Measurements from ENCODE around the gene THSD7B. TPM values are rescaled to one million over a fixed set of nuclear protein-coding genes. Genes with fewer than 3 reads are reported as not detected.
"Not testable (repeated sequence)": the region's sequence is repeated elsewhere in the genome, so short reads cannot be mapped to it uniquely, and the experiment has no call there.

Gene THSD7B
- polyA plus RNA-seq, 1 donor, result 5.4 TPM

- peak; percentile 20 for DNase-seq
Measured at GRCh38 chr2:136932700-136933099, 167.4 kb downstream of the THSD7B start.

GRCh38 chr2:136935119-136935518 lies 169.8 kb downstream of the THSD7B start:
- DNase-seq, result no peak

- no peak for DNase-seq
Measured at GRCh38 chr2:136956050-136956449, 190.7 kb downstream of the THSD7B start.

- DNase-seq, result no peak
Measured at GRCh38 chr2:136957044-136957443, 191.7 kb downstream of the THSD7B start.

DNA sequence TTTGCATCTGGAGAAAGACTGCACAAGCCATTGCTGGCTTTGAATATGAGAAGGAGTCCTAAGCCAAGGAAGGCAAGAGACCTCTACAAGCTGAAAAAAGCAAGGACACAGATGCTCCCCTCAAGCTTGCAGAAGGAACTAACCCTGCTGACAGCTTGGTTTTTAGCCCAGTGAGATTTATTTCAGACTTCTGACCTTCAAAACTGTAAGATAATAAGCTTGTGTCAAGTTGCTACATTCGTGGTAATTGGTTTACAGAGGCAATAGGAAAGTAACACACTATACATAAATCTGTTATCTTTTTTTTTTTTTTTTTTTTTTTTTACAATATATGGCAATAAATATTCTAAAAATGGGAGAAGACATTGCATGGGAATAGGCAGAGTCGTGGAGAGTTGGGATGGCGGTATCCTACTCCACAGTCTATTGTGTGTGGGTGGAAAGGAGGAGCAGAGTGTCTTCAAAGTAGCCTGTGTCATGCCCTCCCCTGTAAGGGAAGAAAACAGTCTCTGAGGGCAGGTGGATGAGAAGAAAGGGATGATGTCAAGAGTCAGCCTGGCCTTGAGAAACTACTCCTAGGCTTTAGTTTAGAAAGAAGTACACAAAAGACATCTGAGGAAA lies 196.9 kb downstream of the THSD7B start:
- peak; percentile 7 for DNase-seq

DNA sequence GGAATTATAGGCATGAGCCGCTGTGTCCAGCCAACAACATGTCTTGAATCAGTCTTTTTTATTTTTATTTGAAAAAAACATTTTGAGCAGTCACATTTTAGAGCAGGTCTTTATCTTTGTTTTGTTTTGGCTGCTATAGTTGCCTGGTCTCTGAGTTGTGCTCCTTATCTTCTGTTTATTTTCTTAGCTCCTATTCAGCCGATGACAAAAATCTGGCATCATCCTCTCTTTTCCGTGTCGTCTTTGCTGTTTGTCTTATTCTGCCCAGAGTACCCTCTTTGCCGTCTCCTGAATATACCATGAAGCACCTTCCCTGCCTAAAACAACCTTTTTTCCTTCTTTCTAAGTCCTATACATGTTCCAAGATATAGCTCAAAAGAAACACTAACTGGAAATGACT lies 201.1 kb downstream of the THSD7B start:
- DNase-seq, result no peak

DNA sequence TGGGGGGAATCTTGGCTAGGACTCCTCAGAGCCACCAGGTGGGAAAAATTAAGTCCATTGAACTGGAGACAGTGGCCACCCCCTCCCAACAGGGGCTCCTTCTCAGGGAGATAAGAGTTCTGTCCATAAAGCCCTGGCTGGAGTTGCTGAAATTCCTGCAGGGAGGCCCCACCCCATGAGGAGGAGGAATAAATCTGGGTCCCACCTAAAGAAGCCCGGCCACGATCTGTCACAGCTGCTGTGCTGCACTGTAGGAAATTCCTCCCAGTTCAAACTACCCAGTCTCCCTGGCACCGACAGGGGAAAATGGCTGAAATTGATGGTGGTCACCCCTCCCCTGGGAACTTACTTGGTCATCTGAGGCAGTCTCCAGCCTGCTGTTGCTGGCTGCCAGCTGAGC lies 215.0 kb downstream of the THSD7B start:
- no peak for DNase-seq

- DNase-seq, result not testable (repeated sequence)
Measured at GRCh38 chr2:136981689-136982088, 216.3 kb downstream of the THSD7B start.

DNA sequence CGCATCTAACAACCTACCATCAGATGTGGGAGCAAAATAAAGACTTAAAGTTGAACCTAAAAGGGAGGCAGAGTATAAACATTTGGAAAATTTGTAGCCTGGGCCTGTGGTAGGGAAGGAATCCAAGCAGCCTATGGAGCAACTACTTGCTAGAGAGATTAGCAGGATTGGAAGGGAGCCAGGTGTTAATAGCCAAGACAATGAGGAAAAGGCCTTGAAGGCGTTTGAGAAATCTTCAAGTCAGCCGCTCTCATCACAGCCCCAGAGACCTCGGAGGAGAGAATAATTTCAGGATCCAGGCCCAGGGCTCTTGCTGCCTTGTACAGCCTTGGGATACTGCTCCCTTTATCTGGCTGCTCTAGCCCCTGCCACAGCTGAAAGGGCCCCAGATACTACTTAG lies 219.7 kb downstream of the THSD7B start:
- no peak for DNase-seq

GRCh38 chr2:136986605-136987221 lies 221.4 kb downstream of the THSD7B start:
- no peak for DNase-seq

- DNase-seq, result no peak
Measured at GRCh38 chr2:136990316-136990715, 225.0 kb downstream of the THSD7B start.

GRCh38 chr2:136994793-136995192 lies 229.4 kb downstream of the THSD7B start:
- DNase-seq, result no peak

DNA sequence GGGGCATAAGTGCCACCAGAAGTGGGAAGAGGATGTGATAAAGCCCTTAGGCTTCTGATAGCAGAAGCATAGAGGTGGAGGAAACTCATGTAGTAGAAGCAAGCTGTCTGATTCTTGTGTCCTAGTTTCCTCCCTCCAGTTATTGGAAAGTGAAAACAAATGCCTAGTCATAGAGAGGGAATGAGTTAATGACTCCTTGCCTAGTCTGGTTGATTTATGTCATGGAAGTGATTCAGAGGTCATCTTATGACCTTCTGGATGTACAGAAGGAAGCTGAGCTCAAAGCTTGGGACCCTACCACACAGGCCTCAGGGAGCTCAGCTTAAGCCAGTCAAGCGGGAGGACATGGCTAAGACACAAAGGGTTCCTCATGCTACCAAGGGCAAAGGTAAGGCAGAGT lies 232.2 kb downstream of the THSD7B start:
- no peak for DNase-seq

- no peak for DNase-seq
Measured at GRCh38 chr2:137000811-137001210, 235.5 kb downstream of the THSD7B start.

- DNase-seq, result no peak
Measured at GRCh38 chr2:137002896-137003295, 237.6 kb downstream of the THSD7B start.

- DNase-seq, result no peak
Measured at GRCh38 chr2:137005210-137005609, 239.9 kb downstream of the THSD7B start.

DNA sequence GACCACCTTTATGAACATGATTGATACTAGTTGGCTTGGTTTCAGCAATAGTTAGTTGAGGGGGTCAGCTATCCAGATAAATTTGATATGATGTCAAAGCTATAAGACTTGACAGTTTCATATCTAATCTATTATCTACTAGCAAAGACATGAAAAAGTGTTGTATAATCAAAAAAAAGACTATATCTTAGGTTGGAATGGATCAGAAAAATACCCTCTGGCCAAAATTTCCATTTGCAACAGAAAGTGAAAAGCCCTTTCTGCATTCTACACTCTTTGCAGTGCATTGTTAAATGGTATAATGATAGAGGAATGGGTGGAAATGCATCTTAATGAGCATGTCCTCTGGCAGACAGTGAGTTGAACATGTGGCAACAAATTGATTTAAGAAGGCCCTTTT lies 242.6 kb downstream of the THSD7B start:
- no peak for DNase-seq

GRCh38 chr2:137009953-137010352 lies 244.6 kb downstream of the THSD7B start:
- no peak for DNase-seq

DNA sequence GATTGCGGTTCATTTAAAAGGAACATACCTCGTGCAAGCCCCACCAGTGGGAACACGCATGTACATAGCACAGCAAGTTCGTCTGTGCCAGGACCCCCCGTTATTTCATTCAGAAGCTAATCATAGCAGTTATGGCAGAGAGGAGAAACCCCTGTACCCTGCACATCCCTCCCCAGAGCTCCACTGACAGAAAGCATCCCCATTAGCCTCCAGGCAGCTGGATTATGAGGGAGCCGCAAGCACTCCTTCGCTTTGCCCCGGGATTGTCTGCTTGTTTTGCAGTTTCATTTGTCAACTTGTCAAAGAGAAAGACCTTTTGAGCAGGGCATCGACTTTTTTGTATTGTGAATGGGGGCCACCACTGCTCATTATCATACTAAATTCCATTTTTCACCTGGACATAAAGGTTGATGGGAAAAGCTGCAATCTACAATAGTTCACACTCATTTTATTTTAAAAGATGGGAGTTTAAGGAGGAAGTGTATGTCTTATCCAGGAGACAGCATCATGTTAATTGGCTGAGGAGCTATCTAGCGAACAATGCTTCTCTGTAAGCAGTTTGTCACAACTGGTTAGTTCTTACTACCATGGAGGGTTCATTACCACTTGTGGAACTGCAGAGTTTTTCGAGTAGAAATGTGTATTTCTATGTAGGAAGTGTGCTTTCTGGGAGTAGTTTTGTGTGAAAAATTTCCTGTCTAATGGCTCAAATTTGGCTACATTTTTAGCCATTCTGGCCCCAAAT lies 255.3 kb downstream of the THSD7B start:
- no peak for DNase-seq

GRCh38 chr2:137021763-137022162 lies 256.4 kb downstream of the THSD7B start:
- DNase-seq, result no peak

GRCh38 chr2:137023205-137023604 lies 257.9 kb downstream of the THSD7B start:
- DNase-seq, result no peak

GRCh38 chr2:137031731-137032130 lies 266.4 kb downstream of the THSD7B start:
- no peak for DNase-seq

- DNase-seq, result no peak
Measured at GRCh38 chr2:137036619-137037018, 271.3 kb downstream of the THSD7B start.

Measured in left kidney (tissue), 2 donors.